GM19455 (cell line): ENCODE measurements around the gene ZC3H7B.
"Not testable (repeated sequence)": the region's sequence is repeated elsewhere in the genome, so short reads cannot be mapped to it uniquely, and the experiment has no call there.

Source experiments
- ATAC-seq: cut with Tn5 transposase; IDR thresholded peaks from one replicate; pipeline ENCODE4 v1.9.1; 2021; ENCODE audit not compliant: unreplicated experiment

ZC3H7B gene

DNA sequence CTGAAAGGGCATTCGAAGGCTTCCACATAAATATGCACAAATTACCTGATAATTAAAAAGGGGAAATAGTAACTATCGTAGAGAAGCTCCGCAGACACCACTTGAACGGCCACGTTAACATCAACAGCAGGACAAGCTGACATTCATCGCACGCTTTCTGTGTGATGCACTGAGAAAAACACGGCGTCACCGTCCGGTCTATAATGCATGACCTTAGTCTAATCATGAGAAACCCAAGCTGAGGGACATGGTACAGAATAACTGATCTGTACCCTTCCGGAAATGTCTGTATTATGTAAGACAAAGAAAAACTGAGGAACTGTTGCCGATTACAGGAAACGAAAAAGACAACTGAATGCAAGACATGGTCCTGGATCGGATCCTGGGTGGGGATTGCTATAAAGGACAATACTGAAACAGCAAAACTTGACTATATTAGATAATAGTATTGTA lies 14.7 kb upstream of the ZC3H7B start:
- peak; percentile 18 for ATAC-seq

DNA sequence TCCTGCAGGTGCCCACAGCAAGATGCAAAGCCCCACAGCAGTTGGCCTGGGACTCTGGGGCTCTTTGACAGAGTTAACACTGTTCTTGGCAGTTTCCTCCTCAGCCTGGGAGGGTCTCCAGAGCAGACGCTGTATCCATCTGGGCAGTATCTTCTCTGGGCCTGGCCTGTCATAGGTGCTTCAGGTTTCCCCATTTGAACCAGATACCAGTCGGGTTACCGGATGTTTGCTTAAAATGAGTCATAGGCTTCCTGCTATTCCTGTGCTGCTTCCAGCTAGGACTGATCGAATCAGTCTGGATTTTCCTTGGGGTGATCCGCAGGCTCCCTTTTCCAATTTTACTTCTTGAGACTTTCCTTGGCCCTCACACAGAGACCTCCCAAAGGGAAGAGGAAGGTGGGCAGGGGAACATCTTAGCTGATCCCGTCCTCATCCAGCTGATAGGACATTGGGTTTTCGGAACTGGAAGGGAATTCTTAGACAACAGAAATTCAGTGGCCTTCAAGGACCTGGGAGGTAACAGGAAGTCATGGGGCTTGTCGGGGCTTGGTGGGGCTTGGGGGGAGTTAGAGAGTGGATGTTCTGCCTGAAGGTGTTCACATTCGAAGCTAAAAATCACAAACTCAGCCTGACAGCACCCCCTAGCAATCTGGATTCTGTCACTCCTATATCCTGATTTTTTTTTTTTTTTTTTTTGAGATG lies 12.9 kb upstream of the ZC3H7B start:
- no peak for ATAC-seq

DNA sequence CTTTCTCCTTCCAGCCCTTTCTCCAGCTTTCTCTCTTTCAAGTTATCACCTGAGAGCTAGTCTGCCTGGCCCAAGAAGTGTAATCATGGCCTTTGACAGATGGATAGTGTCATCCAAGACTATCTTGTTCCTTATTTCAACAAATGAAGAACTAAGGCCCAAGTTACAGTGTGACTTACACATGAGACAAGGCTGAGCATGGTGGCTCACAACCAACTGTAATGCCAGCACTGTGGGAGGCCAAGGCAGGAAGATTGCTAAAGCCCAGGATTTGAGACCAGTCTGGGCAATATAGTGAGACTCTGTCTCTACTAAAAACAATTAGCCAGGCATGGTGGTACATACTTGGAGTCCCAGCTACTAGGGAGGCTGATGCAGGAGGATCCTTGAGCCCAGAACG lies 11.7 kb upstream of the ZC3H7B start:
- ATAC-seq = no peak

DNA sequence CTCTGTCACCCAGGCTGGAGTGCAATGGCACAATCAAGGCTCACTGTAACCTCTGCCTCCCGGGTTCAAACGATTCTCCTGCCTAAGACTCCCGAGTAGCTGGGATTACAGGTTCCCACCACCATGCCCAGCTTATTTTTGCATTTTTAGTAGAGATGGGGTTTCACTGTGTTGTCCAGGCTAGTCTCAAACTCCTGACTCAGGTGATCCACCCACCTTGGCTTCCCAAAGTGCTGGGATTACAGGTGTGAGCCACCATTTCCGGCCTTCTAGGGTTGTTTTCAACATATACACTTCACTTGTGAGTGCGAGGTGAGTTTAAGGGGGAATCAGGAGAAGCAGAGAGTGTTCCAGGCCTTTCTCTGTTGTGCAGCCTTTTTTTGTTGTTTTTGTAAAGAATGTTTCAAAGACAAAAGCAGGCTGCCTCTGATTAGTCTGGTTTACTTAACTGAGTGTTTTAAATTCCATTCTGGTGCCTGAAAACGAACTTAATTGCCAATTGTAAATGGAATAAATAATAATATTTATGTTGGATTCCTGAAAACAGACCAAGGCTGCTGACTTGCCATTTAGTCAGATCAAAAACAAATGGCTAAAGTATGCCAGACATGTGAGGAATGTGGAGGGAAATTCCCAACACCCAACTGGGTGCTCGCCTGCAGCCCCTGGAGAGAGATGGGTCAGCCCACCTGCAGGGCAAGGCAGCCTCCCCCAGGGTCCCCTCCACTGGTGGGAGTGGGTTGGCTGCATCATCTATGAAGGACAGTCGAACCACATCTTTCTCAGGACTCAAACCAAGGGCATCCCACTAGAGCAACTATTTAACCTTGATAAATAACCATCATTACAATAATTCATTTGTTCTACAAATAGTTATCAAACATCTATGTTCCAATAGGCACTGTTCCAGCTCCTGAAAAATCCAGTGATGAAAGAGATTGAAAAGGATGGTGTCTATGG lies 10.8 kb upstream of the ZC3H7B start:
- no peak for ATAC-seq

DNA sequence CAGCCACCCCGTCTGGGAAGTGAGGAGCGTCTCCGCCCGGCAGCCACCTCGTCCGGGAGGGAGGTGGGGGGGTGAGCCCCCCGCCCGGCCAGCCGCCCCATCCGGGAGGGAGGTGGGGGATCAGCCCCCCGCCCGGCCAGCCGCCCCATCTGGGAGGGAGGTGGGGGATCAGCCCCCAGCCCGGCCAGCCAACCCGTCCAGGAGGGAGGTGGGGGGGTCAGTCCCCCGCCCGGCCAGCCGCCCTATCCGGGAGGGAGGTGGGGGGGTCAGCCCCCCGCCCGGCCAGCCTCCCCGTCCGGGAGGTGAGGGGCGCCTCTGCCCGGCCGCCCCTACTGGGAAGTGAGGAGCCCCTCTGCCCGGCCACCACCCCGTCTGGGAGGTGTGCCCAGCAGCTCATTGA lies 6.5 kb upstream of the ZC3H7B start:
- not testable (repeated sequence) for ATAC-seq

DNA sequence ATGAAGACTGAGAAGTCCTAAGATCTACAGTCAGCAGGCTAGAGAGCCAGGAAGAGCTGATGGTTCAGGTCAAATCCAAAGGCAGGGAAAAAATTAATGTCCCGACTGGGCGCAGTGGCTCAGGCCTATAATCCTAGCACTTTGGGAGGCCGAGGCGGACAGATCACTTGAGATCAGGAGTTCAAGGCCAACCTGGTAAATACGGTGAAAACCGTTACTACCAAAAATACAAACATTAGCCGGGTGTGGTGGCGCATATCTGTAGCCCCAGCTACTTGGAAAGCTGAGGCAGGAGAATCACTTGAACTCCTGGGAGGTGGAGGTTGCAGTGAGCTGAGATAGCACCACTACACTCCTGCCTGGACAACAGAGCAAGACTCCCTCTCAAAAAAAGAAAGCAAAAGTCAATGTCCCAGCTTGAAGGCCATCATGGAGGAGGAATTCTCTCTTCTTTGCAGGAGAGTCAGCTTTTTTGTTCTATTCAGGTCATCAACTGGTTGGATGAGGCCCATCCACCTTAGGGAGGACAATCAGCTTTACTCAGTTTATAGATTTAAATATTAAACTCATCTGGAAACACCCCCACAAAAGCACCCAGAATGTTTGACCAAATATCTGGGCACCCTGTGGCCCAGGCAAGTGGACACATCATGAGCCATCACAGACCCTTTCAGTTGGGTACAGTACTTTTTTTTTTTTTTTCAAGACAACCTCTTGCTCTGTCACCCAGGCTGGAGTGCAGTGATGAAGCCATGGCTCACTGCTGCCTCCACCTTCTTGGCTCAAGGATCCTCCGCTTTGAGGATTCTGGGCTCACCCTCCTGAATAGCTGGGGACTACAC lies 4.3 kb upstream of the ZC3H7B start:
- ATAC-seq = no peak

DNA sequence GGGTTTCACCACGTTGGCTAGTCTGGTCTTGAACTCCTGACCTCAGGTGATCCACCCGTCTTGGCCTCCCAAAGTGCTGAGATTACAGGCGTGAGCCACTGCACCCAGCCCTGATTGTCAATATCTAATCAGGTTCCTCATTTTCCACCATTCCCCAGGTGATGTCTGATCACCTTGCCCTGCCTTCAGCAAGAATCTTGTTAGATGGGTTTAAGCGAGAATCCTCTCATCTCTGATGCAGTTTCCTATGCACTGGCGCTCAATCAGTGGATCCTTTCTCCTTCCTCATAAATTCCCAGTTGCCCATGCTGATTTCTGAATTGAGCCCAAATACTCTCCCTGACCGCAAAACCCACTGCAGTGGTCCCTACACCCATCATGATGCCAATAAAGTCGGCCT lies 664 bp upstream of the ZC3H7B start:
- ATAC-seq = no peak

DNA sequence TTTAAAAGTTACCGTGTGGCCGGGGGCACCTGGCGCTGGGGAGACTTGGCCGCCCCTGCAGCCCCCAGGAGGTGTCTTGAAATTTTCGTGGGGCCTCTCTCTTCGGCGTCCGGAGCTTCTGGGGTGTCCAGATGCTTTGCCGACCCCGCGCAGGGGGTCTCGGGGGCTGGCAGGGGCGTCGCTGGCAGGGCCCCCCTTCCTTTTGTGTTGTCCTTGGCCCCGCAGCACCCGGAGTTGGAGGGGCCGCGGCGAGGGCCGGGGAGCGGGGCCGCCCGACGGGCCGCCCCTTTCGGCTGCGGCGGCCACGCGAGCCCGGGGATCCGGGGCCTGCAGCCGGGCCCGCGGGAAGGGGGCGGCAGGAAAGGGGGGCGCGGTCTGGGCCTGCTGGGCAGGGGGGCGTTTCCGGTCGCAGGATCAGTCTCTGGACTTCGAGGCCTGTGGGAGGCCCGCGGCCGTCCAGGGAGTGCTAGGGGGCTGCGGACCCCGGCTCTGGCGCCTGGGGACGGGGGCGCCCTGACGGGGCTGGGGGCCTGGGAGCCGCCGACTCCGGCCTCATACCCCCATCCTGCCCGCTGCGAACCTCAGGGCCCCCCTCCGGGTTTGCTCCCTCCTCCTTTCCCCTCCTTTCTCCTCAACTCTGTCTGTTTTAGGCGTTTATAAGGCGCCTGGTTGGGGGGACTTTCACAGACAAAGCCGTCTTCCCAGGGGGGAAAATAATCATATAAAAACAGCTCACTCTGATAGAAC lies 869 bp downstream of the ZC3H7B start:
- no peak for ATAC-seq

DNA sequence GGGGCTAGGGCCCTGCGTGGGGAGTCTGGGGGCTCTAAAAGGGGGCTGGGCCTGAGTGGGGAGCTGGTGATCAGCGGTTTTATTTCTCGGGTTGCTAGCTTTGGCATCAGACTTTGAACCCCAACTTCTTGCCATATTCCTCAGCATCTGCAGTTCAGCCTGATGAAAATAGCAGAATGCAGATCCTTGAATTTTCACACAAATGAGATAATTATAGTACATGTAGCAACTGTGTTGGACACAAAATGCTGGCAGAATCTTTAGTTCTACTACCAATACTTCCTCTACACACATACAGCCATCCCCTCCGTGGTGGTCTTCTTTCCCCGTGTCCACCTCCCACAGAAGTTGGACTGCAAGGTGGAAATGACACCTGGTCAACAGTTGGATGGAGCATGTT lies 1.5 kb downstream of the ZC3H7B start:
- ATAC-seq = no peak

DNA sequence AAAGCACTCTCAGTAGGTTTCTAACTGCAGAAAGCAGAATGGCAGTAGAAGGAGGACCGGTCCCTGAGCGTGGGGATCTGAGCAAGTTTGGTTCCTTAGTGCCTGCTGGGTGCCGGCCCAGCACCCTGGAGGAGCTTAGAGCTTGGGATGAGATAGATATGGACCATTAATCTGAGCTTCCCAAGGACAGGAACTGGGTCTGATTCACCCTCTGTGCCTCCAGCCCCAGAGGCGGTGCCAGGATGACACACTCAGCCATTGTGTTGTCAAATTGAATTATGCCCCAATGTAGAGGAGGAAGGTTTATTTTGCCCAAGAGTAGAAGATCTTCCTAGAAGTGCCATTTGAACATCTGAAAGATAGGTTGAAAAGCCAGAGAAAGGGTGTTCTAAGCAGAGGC lies 4.3 kb downstream of the ZC3H7B start:
- ATAC-seq = no peak

DNA sequence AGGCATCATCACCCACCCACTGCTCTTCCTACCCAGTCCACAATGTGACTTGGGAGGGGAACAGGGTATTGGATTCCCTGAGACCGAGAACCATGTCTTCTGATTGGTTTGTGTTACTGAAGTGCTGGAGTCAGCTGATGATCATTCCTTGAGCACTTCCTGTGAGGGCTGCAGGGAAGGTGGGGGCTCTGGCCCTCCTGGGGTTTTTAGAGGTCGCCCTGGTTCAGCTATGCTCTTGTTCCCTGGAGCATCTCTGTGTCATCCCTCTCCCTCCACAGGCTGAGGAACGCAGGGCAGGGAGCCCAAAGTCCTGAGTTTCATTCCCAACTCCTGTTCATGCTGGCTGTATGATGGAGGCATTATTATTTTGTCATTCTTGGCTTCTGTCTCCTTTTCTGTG lies 6.7 kb downstream of the ZC3H7B start:
- ATAC-seq = no peak

DNA sequence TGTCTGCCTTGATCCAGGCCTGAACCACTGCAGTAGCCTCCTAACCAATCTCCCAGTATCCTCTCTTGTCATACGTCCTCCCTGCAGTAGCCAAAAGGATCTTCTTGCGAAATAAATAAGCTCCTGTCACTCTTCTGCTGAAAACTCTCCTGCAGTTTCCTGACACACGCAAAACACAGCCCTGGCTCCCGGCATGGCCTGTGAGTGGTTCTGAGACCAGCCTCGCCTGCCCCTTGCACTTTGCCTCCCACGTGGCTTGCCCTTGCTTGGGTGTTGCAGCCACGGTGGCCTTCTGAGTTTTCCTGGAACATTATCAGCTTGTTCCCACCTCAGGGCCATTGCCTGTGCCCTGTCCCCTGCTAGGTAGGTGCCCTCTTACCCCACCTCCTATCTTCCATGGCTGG lies 7.2 kb downstream of the ZC3H7B start:
- no peak for ATAC-seq

DNA sequence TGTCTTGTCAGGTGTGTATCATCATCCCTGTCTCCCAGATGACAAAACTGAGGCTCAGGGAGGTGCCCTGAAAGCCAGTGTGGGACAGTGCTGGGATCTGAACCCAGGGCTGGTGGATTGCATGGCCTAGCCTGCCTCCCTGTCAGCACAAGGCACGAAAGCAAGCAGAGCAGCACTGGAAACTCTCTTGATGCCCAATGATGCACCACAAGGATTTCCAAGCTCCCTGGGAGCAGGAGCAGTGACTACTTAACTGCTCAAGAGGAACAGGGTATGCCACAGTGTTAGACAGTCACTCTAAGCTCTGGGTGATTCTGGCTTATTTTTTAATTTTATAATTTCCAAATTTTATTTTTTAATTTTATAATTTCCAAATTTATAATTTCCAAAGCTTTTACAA lies 9.0 kb downstream of the ZC3H7B start:
- ATAC-seq = no peak

DNA sequence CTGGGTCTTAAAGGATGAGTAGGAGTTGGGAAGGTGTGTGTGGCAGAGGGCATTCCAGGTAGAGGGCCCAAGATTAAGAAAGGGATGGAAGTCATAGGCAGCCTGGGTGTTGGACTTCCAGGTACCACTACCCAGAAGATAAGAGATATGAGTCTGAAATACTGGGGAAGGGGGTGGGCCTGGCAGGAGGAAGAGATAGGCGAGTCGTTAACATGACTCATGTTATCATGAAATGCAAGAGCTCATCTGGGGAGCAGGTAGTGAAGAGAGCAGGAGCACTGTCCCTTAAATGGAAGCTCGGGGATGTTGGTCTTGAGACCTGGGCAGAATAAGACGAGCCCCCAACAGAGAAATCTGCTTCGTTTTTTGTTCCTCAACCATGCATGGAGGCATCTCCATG lies 10.2 kb downstream of the ZC3H7B start:
- no peak for ATAC-seq

DNA sequence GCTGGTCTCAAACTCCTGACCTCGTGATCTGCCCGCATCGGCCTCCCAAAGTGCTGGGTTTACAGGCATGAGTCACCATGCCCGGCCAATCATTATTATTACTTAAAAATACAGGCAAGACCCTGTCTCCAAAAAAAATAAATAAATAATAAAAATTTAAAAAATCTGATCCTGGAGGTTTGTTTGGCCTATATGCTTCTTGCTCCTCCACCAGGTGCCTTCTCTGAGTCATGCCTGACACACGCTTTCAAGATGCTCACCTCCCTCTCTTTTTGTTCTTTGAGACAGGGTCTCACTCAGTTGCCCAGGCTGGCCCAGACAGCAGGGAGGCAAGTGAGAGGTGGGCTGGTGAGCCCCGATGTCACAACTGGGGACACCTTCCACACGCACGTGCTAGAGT lies 13.5 kb downstream of the ZC3H7B start:
- no peak for ATAC-seq

DNA sequence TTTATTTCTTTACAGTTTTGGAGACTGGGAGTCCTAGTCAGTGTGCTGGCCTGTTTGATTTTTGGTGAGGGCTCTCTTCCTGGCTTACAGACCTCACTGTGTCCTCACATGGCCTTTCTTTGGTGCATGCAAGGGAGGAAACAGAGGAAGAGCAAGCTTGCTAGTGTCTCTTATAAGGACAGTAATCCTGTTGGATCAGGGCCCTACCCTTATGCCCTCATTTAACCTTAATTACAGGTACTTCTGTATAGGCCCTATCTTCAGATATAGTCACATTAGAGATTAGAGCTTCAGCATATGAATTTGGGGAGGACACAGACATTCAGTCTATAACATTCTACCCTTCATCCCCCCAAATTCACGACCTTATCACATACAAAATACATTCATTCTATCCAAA lies 14.3 kb downstream of the ZC3H7B start:
- ATAC-seq = no peak

DNA sequence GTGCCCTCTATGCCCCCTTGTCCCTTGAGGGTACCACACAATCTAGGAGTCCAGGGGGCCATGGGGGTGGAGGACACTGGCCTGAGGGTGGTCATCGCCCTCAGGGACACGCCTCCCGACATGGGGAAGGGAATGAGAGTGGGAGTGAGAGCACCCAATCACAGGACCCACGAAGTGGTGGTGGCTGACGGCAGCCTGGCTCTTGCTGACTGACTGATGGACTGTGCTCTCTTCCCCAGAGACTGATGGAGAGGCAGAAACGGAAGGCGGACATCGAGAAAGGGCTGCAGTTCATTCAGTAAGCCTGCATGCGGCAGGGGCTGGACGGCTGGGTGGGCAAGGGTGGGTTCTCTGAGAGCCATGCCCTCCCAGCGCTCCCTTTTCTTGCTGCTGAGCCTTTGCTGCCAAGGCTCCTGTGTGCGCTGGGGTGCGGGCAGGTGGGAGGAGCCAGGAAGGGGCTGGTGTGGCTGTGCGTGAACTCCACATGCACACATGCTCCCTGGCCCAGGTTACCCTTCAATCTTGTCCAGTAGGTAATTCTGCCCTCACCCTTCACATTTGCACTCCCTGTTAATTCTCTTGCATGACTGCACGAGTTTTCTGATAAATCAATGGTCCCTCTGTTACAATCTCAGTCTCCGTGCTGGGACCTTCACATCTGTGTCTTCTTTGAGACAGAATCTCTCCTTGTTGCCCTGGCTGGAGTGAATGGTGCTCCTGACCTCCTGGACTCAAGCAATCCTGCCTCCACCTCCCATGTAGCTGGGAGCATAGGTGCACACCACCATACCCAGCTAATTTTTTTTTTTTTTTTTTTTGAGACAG lies 19.3 kb downstream of the ZC3H7B start:
- no peak for ATAC-seq

DNA sequence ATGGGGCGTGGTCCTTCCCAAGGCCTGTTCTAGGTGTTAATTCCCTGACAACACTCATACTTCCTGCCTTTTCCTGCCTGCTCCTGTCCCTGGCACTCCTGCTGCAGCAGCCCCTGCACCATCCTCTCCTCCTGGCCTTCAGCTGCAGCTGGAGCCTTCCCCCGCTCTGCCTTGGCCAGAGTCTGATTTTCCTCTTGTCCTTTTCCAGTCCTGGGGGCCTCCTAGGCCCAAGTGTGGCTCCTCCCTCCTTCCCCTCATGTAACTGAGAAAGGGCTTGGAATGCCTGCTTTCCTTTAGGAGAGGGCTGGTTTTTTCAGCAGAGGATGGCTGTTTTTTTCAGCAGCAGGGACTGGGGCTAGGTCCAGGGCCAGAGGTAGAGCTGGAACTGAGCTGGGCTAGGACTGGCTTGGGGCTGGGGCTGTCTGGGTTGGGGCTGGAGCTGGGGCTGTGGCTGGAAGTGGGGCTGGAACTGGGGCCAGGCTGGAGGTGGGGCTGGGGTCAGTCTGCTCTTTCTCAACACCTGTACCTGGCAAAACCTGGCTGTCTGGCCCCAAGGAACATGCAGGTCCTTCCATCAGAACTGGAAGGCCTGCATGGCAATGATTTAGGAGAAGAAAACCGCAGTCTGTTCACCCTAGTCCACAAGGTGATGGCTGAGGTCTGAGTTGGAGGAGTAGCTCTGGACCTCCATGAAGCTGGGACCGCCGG lies 23.6 kb downstream of the ZC3H7B start:
- no peak for ATAC-seq

DNA sequence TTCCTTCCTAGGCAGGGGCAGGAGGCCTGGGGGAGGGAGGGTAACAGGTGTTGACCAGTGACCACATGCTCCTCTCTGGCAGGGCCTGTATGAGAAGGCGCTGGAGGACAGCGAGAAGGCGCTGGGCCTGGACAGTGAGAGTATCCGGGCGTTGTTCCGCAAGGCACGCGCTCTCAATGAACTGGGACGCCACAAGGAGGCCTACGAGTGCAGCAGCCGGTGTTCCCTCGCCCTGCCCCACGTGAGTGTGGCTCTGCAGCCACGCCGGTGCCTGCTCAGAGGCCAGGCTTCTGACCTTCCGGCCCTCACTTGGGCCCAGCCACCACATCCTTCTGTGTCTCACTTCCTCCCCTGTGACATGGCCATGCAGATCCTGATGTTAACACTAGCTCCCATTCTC lies 25.8 kb downstream of the ZC3H7B start:
- ATAC-seq = no peak
